ENCODE measurements around the gene VTI1A. TPM values are rescaled to one million over a fixed set of nuclear protein-coding genes. Genes with fewer than 3 reads are reported as not detected.

VTI1A gene
- total RNA-seq, 1 experiment from 2014 or later = 18.1 TPM

- intact Hi-C loops (cut with micrococcal nuclease; ENCODE audit: unreplicated experiment) = no loop called here
- Histone ChIP-seq H3K27ac (no peak overlapping the region), H4K20me1 (ENCODE audit: insufficient read depth) (no peaks in the 10 kb centered on the region), H3K9me2 (ENCODE audit: insufficient read depth) (no peaks in the 10 kb centered on the region), H3K4me3 (no peak overlapping the region), H3K4me2 (no peak overlapping the region), H3F3A (ENCODE audit: insufficient read depth, low read depth) (no peaks in the 10 kb centered on the region), H3K36me3 (ENCODE audit: low read depth) (no peaks in the 10 kb centered on the region), H3K9me3 (ENCODE audit: insufficient read depth, low read depth) (no peaks in the 10 kb centered on the region), H3K79me2 (ENCODE audit: low read depth) (no peaks in the 10 kb centered on the region), H3K27me3 (ENCODE audit: insufficient read depth, low read depth) (no peaks in the 10 kb centered on the region), H2AFZ (no peak overlapping the region), H3K4me1 (replicated peaks; ENCODE audit: insufficient read depth) (no peaks in the 10 kb centered on the region)
- ChIA-PET POLR2A (ENCODE audit: unreplicated experiment) (interaction anchor here (0.5 kb wide), 1 partner anchor 1373 kb away, joined by 8 read pairs; no protein-coding TSS in a partner anchor), CTCF (no interaction called here)
- BruUV-seq (replicated peaks) = no TSS peak
- no peak for DNase-seq
- TF ChIP-seq CTCF (conservative IDR thresholded peaks at IDR 0.05) = no peak
- TF ChIP-seq EZH2 (IDR thresholded peaks at IDR 0.05; ENCODE audit: low read depth) = no peak
Observed at GRCh38 chr10:112532189-112532588, 85.2 kb downstream of the VTI1A start.

GRCh38 chr10:112532956-112533355, 85.9 kb downstream of the VTI1A start:
- no peak overlapping the region for H2AFZ ChIP-seq
- no peak overlapping the region for H3K4me2 ChIP-seq
- TF ChIP-seq EZH2 (IDR thresholded peaks at IDR 0.05; ENCODE audit: low read depth) (no peak), CTCF (conservative IDR thresholded peaks at IDR 0.05) (no peak)
- DNase-seq = no peak
- H4K20me1 ChIP-seq (ENCODE audit: insufficient read depth) = no peaks in the 10 kb centered on the region
- no peaks in the 10 kb centered on the region for H3K36me3 ChIP-seq (ENCODE audit: low read depth)
- intact Hi-C loops (cut with micrococcal nuclease; ENCODE audit: unreplicated experiment) = no loop called here
- H3K27me3 ChIP-seq (ENCODE audit: insufficient read depth, low read depth) = no peaks in the 10 kb centered on the region
- ChIA-PET POLR2A (ENCODE audit: unreplicated experiment) (interaction anchor here (0.7 kb wide), 2 partner anchors 16 to 42 kb away, joined by 3 read pairs; no protein-coding TSS in a partner anchor), CTCF (no interaction called here)
- no peak overlapping the region for H3K4me3 ChIP-seq
- BruUV-seq (replicated peaks) = no TSS peak
- no peaks in the 10 kb centered on the region for H3K79me2 ChIP-seq (ENCODE audit: low read depth)
- no peaks in the 10 kb centered on the region for H3K9me2 ChIP-seq (ENCODE audit: insufficient read depth)
- H3F3A ChIP-seq (ENCODE audit: insufficient read depth, low read depth) = no peaks in the 10 kb centered on the region
- no peaks in the 10 kb centered on the region for H3K9me3 ChIP-seq (ENCODE audit: insufficient read depth, low read depth)
- H3K27ac ChIP-seq = no peak overlapping the region
- H3K4me1 ChIP-seq (replicated peaks; ENCODE audit: insufficient read depth) = no peaks in the 10 kb centered on the region

- Histone ChIP-seq H3F3A (ENCODE audit: insufficient read depth, low read depth) (no peaks in the 10 kb centered on the region), H3K4me2 (no peak overlapping the region), H3K9me2 (ENCODE audit: insufficient read depth) (no peaks in the 10 kb centered on the region), H3K36me3 (ENCODE audit: low read depth) (no peaks in the 10 kb centered on the region), H3K79me2 (ENCODE audit: low read depth) (no peaks in the 10 kb centered on the region), H3K27me3 (ENCODE audit: insufficient read depth, low read depth) (no peaks in the 10 kb centered on the region), H2AFZ (no peak overlapping the region), H3K4me1 (replicated peaks; ENCODE audit: insufficient read depth) (no peaks in the 10 kb centered on the region), H3K9me3 (ENCODE audit: insufficient read depth, low read depth) (no peaks in the 10 kb centered on the region), H3K27ac (no peak overlapping the region), H4K20me1 (ENCODE audit: insufficient read depth) (no peaks in the 10 kb centered on the region), H3K4me3 (no peak overlapping the region)
- ChIA-PET CTCF (no interaction called here), POLR2A (ENCODE audit: unreplicated experiment) (no interaction called here)
- DNase-seq = no peak
- TF ChIP-seq CTCF (conservative IDR thresholded peaks at IDR 0.05) (no peak), EZH2 (IDR thresholded peaks at IDR 0.05; ENCODE audit: low read depth) (no peak)
- BruUV-seq (replicated peaks) = no TSS peak
- intact Hi-C loops (cut with micrococcal nuclease; ENCODE audit: unreplicated experiment) = no loop called here
Observed at GRCh38 chr10:112533916-112534315, 86.9 kb downstream of the VTI1A start.
